Thyroid gland (tissue), 4 donors: ENCODE measurements around the gene C19orf47. TPM values are rescaled to one million over a fixed set of nuclear protein-coding genes. Genes with fewer than 3 reads are reported as not detected.

ENCODE experiments used
- microRNA counts, 2 donors: library from miRNA; unstranded; fragments of <30 nt; microRNA quantifications; one replicate each; lab custom pipeline; 2016 to 2017
- microRNA-seq: library from miRNA; unstranded; fragments of <30 nt; microRNA quantifications from one replicate; pipeline ENCODE4, GENCODE V29; 2016
- small RNA-seq: library from RNA; depleted of rRNA; stranded (forward); fragments of <200 nt; gene quantifications from one replicate; pipeline ENCODE3, GENCODE V24; 2016
- total RNA-seq, 4 donors: library from RNA; depleted of rRNA; stranded (reverse); fragments of >200 nt; gene quantifications; one replicate each; pipeline ENCODE4 v1.2.3, GENCODE V29; 2016

C19orf47 gene
- total RNA-seq, 4 donors from 2014 or later = 9.4 to 17.3 (median 17.2) TPM

MicroRNA genes within 50 kb of the gene (microRNA counts, 767-probe panel; counts per million panel counts)
- 0 to 2,003 counts per million in 2 donors for microRNA hsa-miR-641 (lab: Ali Mortazavi, UCI)

Small RNAs within 50 kb of the gene (microRNA-seq; reads per million reads assigned to microRNA genes)
- 24.9 reads per million, percentile 41 among the genes with 10 or more reads in this experiment for gene MIR641
- not detected for gene MIR6796

Small RNAs within 50 kb of the gene (small RNA-seq; reads per million reads assigned to genes)
- not detected for gene MIR641
- gene MIR6796 = not detected
- not detected for gene RF00019
- gene RNU6-945P = not detected

Other genes starting within 250 kb of the C19orf47 start
- 10 to 100 TPM in 3 of 4 donors, 1 to 10 TPM in 1; 9.1 to 19.6 (median 15.9) TPM for gene MAP3K10, start 157.0 kb downstream of the C19orf47 start, total RNA-seq
- not detected for gene TTC9B, start 130.0 kb downstream of the C19orf47 start, total RNA-seq
- gene CCNP, start 121.7 kb downstream of the C19orf47 start, total RNA-seq = 1 to 10 TPM in 1 of 4 donors, under 1 TPM in 2, not detected in 1; 0.13 to 3.2 (median 0.68) TPM
- gene AKT2, start 63.1 kb downstream of the C19orf47 start, total RNA-seq = 100 to 1,000 TPM; 166 to 285 (median 190) TPM
- 100 to 1,000 TPM; 151 to 258 (median 244) TPM for gene PLD3, start 298 bp upstream of the C19orf47 start, total RNA-seq
- gene HIPK4, start 41.8 kb upstream of the C19orf47 start, total RNA-seq = under 1 TPM in 2 of 4 donors, not detected in 2; 0.22 to 0.27 TPM
- gene PRX, start 65.0 kb upstream of the C19orf47 start, total RNA-seq = 10 to 100 TPM in 2 of 4 donors, 1 to 10 TPM in 2; 7.3 to 27.5 (median 10.3) TPM
- 10 to 100 TPM; 12.6 to 19.9 (median 15.1) TPM for gene SERTAD1, start 77.6 kb upstream of the C19orf47 start, total RNA-seq
- gene SERTAD3, start 95.9 kb upstream of the C19orf47 start, total RNA-seq = 10 to 100 TPM; 15.6 to 25.2 (median 20.4) TPM
- gene BLVRB, start 117.3 kb upstream of the C19orf47 start, total RNA-seq = 100 to 1,000 TPM; 111 to 238 (median 205) TPM
- gene SPTBN4, start 118.6 kb upstream of the C19orf47 start, total RNA-seq = 1 to 10 TPM in 2 of 4 donors, under 1 TPM in 2; 0.67 to 2.7 (median 1.0) TPM
- 10 to 100 TPM; 33.3 to 52.1 (median 42.9) TPM for gene SHKBP1, start 228.5 kb upstream of the C19orf47 start, total RNA-seq